ENCODE data around the gene TBC1D12.

The TBC1D12 gene

GRCh38 chr10:94407668-94408067, 5.3 kb downstream of the TBC1D12 start:
- no peak for DNase-seq (ENCODE audit: low read depth)

GRCh38 chr10:94409021-94409657, 6.8 kb downstream of the TBC1D12 start:
- DNase-seq (ENCODE audit: low read depth): no peak

- DNase-seq (ENCODE audit: low read depth): no peak
Observed at GRCh38 chr10:94411304-94411703, 9.0 kb downstream of the TBC1D12 start.

GRCh38 chr10:94412449-94412848, 10.1 kb downstream of the TBC1D12 start:
- DNase-seq (ENCODE audit: low read depth): no peak

GRCh38 chr10:94413361-94413760, 11.0 kb downstream of the TBC1D12 start:
- no peak for DNase-seq (ENCODE audit: low read depth)

GRCh38 chr10:94416896-94417295, 14.6 kb downstream of the TBC1D12 start:
- no peak for DNase-seq (ENCODE audit: low read depth)

GRCh38 chr10:94417321-94417720, 15.0 kb downstream of the TBC1D12 start:
- no peak for DNase-seq (ENCODE audit: low read depth)

GRCh38 chr10:94420516-94420915, 18.2 kb downstream of the TBC1D12 start:
- no peak for DNase-seq (ENCODE audit: low read depth)

GRCh38 chr10:94420998-94421528, 18.7 kb downstream of the TBC1D12 start:
- DNase-seq (ENCODE audit: low read depth): no peak

GRCh38 chr10:94423627-94424026, 21.3 kb downstream of the TBC1D12 start:
- DNase-seq (ENCODE audit: low read depth): no peak

GRCh38 chr10:94424714-94425337, 22.5 kb downstream of the TBC1D12 start:
- DNase-seq (ENCODE audit: low read depth): no peak

- no peak for DNase-seq (ENCODE audit: low read depth)
Observed at GRCh38 chr10:94425942-94426341, 23.6 kb downstream of the TBC1D12 start.

GRCh38 chr10:94427166-94427565, 24.8 kb downstream of the TBC1D12 start:
- no peak for DNase-seq (ENCODE audit: low read depth)

- DNase-seq (ENCODE audit: low read depth): no peak
Observed at GRCh38 chr10:94428766-94429707, 26.7 kb downstream of the TBC1D12 start.

GRCh38 chr10:94430701-94431100, 28.4 kb downstream of the TBC1D12 start:
- DNase-seq (ENCODE audit: low read depth): no peak

GRCh38 chr10:94432443-94432842, 30.1 kb downstream of the TBC1D12 start:
- DNase-seq (ENCODE audit: low read depth): no peak

GRCh38 chr10:94439275-94439861, 37.0 kb downstream of the TBC1D12 start:
- no peak for DNase-seq (ENCODE audit: low read depth)

- no peak for DNase-seq (ENCODE audit: low read depth)
Observed at GRCh38 chr10:94440096-94440495, 37.8 kb downstream of the TBC1D12 start.

GRCh38 chr10:94443047-94443446, 40.7 kb downstream of the TBC1D12 start:
- DNase-seq (ENCODE audit: low read depth): no peak

- DNase-seq (ENCODE audit: low read depth): no peak
Observed at GRCh38 chr10:94443549-94443948, 41.2 kb downstream of the TBC1D12 start.

GRCh38 chr10:94450782-94451181, 48.4 kb downstream of the TBC1D12 start:
- DNase-seq (ENCODE audit: low read depth): no peak

- DNase-seq (ENCODE audit: low read depth): no peak
Observed at GRCh38 chr10:94451883-94452519, 49.7 kb downstream of the TBC1D12 start.

Data from activated T-cell treated with anti-CD3 and anti-CD28 coated beads for 24 hours (primary cell).